ENCODE data around the gene DDX1.

GRCh38 chr2:15584767-15585469, 6.8 kb upstream of the DDX1 start:
- TF ChIP-seq, protein P1, sequence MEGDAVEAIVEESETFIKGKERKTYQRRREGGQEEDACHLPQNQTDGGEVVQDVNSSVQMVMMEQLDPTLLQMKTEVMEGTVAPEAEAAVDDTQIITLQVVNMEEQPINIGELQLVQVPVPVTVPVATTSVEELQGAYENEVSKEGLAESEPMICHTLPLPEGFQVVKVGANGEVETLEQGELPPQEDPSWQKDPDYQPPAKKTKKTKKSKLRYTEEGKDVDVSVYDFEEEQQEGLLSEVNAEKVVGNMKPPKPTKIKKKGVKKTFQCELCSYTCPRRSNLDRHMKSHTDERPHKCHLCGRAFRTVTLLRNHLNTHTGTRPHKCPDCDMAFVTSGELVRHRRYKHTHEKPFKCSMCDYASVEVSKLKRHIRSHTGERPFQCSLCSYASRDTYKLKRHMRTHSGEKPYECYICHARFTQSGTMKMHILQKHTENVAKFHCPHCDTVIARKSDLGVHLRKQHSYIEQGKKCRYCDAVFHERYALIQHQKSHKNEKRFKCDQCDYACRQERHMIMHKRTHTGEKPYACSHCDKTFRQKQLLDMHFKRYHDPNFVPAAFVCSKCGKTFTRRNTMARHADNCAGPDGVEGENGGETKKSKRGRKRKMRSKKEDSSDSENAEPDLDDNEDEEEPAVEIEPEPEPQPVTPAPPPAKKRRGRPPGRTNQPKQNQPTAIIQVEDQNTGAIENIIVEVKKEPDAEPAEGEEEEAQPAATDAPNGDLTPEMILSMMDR (IDR thresholded peaks at IDR 0.05; ENCODE audit: insufficient read depth, low read length): no peak
- TF ChIP-seq GABPA (IDR thresholded peaks at IDR 0.05; ENCODE audit: low read depth) (no peak), POLR2AphosphoS5 (IDR thresholded peaks at IDR 0.05; ENCODE audit: low read depth) (no peak)
- TF ChIP-seq, protein P2, sequence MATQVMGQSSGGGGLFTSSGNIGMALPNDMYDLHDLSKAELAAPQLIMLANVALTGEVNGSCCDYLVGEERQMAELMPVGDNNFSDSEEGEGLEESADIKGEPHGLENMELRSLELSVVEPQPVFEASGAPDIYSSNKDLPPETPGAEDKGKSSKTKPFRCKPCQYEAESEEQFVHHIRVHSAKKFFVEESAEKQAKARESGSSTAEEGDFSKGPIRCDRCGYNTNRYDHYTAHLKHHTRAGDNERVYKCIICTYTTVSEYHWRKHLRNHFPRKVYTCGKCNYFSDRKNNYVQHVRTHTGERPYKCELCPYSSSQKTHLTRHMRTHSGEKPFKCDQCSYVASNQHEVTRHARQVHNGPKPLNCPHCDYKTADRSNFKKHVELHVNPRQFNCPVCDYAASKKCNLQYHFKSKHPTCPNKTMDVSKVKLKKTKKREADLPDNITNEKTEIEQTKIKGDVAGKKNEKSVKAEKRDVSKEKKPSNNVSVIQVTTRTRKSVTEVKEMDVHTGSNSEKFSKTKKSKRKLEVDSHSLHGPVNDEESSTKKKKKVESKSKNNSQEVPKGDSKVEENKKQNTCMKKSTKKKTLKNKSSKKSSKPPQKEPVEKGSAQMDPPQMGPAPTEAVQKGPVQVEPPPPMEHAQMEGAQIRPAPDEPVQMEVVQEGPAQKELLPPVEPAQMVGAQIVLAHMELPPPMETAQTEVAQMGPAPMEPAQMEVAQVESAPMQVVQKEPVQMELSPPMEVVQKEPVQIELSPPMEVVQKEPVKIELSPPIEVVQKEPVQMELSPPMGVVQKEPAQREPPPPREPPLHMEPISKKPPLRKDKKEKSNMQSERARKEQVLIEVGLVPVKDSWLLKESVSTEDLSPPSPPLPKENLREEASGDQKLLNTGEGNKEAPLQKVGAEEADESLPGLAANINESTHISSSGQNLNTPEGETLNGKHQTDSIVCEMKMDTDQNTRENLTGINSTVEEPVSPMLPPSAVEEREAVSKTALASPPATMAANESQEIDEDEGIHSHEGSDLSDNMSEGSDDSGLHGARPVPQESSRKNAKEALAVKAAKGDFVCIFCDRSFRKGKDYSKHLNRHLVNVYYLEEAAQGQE (IDR thresholded peaks at IDR 0.05; ENCODE audit: insufficient replicate concordance, low read depth): no peak

All from HL-60 (cell line).